H9 (cell line): ENCODE results near the gene MIB2. TPM values are rescaled to one million over a fixed set of nuclear protein-coding genes. Genes with fewer than 3 reads are reported as not detected.

ENCODE experiments used
- DNase-seq: peaks from one replicate; pipeline ENCODE4 v3.0.0-alpha.2; 2017
- H2AFZ ChIP-seq: one replicate; pipeline ENCODE4 v1.6.1; 2013; ENCODE audit warnings: mild to moderate bottlenecking, low read length, control low read depth, moderate library complexity
- H2AK5ac ChIP-seq: 2 replicates; pipeline ENCODE4 v1.6.1; 2013; ENCODE audit warnings: low read length, control low read depth, mixed read lengths; ENCODE audit not compliant: insufficient read length
- H2BK120ac ChIP-seq: one replicate; pipeline ENCODE4 v1.6.1; 2013; ENCODE audit warnings: low read depth, mild to moderate bottlenecking, low read length, control low read depth, inconsistent platforms; ENCODE audit not compliant: poor library complexity, severe bottlenecking
- H2BK12ac ChIP-seq: 2 replicates; pipeline ENCODE4 v1.6.1; 2013; ENCODE audit warnings: low read length, control low read depth, mixed read lengths, low read depth; ENCODE audit not compliant: insufficient read length
- H2BK15ac ChIP-seq: 2 replicates; pipeline ENCODE4 v1.6.1; 2013; ENCODE audit warnings: low read depth, low read length, control low read depth
- H2BK20ac ChIP-seq: one replicate; pipeline ENCODE4 v1.6.1; 2013; ENCODE audit warnings: low read depth, mild to moderate bottlenecking, low read length, control low read depth, inconsistent platforms; ENCODE audit not compliant: poor library complexity, severe bottlenecking
- H2BK5ac ChIP-seq: 2 replicates; pipeline ENCODE4 v1.6.1; 2013; ENCODE audit warnings: low read length, control low read depth, mixed read lengths; ENCODE audit not compliant: insufficient read length
- H3K14ac ChIP-seq: 2 replicates; pipeline ENCODE4 v1.6.1; 2013; ENCODE audit warnings: low read length, control low read depth; ENCODE audit not compliant: insufficient read depth
- H3K18ac ChIP-seq: 2 replicates; pipeline ENCODE4 v1.6.1; 2013; ENCODE audit warnings: low read depth, mild to moderate bottlenecking, mixed read lengths, low read length, control low read depth; ENCODE audit not compliant: insufficient read length
- H3K23ac ChIP-seq: 2 replicates; pipeline ENCODE4 v1.6.1; 2013; ENCODE audit warnings: low read length, control low read depth, mixed read lengths, low read depth; ENCODE audit not compliant: insufficient read length
- H3K23me2 ChIP-seq: 2 replicates; pipeline ENCODE4 v1.6.1; 2013; ENCODE audit warnings: low read depth, mild to moderate bottlenecking, mixed read lengths, low read length, control low read depth; ENCODE audit not compliant: insufficient read length, poor library complexity, severe bottlenecking
- H3K27ac ChIP-seq: 2 replicates; pipeline ENCODE4 v1.5.1; 2013; ENCODE audit warnings: low read length, control low read depth, mixed read lengths, low read depth; ENCODE audit not compliant: insufficient read length
- H3K27me3 ChIP-seq: 2 replicates; pipeline ENCODE4 v1.6.1; 2013; ENCODE audit warnings: low read length, control low read depth, inconsistent platforms; ENCODE audit not compliant: insufficient read depth
- H3K4ac ChIP-seq: 2 replicates; pipeline ENCODE4 v1.6.1; 2013; ENCODE audit warnings: low read depth, mild to moderate bottlenecking, control low read depth, inconsistent platforms, low read length, moderate library complexity
- H3K4me1 ChIP-seq: 2 replicates; pipeline ENCODE4 v1.6.1; 2013; ENCODE audit warnings: low read length, control low read depth, inconsistent platforms; ENCODE audit not compliant: insufficient read depth
- H3K4me2 ChIP-seq: 2 replicates; pipeline ENCODE4 v1.6.1; 2013; ENCODE audit warnings: low read length, control low read depth, mixed read lengths; ENCODE audit not compliant: insufficient read length, insufficient read depth
- H3K56ac ChIP-seq: 2 replicates; pipeline ENCODE4 v1.6.1; 2013; ENCODE audit warnings: low read depth, mild to moderate bottlenecking, mixed read lengths, low read length, control low read depth; ENCODE audit not compliant: insufficient read length
- H3K79me1 ChIP-seq: 2 replicates; pipeline ENCODE4 v1.6.1; 2013; ENCODE audit warnings: low read depth, mild to moderate bottlenecking, moderate library complexity, low read length, control low read depth, inconsistent platforms; ENCODE audit not compliant: insufficient read depth, poor library complexity, severe bottlenecking
- H3K79me2 ChIP-seq: 2 replicates; pipeline ENCODE4 v1.6.1; 2013; ENCODE audit warnings: low read length, control low read depth, inconsistent platforms; ENCODE audit not compliant: insufficient read depth
- H3K9ac ChIP-seq: 2 replicates; pipeline ENCODE4 v1.6.1; 2013; ENCODE audit warnings: low read length, control low read depth, mixed read lengths; ENCODE audit not compliant: insufficient read length; ENCODE audit errors: extremely low read depth
- H3K9me3 ChIP-seq: one replicate; pipeline ENCODE4 v1.6.1; 2013; ENCODE audit warnings: low read depth, low read length, inconsistent platforms; ENCODE audit not compliant: control insufficient read depth
- H3T11ph ChIP-seq: one replicate; pipeline ENCODE4 v1.6.1; 2013; ENCODE audit warnings: mild to moderate bottlenecking, low read length, control low read depth, inconsistent platforms
- H4K20me1 ChIP-seq: one replicate; pipeline ENCODE4 v1.6.1; 2013; ENCODE audit not compliant: control insufficient read depth, insufficient read length, insufficient read depth
- H4K5ac ChIP-seq: 2 replicates; pipeline ENCODE4 v1.6.1; 2013; ENCODE audit warnings: low read depth, mild to moderate bottlenecking, mixed read lengths, low read length, control low read depth; ENCODE audit not compliant: insufficient read length
- H4K8ac ChIP-seq: replicated peaks from 2 replicates; pipeline ENCODE4 v1.6.1; 2013; ENCODE audit warnings: low read length, control low read depth, mixed read lengths, low read depth; ENCODE audit not compliant: insufficient read length
- H4K91ac ChIP-seq: 2 replicates; pipeline ENCODE4 v1.6.1; 2013; ENCODE audit warnings: low read depth, mild to moderate bottlenecking, moderate library complexity, mixed read lengths, low read length, control low read depth; ENCODE audit not compliant: insufficient read length
- H3K27ac Mint-ChIP-seq, 3 experiments: 2 replicates in 2 of 3; 3 replicates in 1 of 3; pipeline ENCODE4 v1.8.0; 2020 to 2021; ENCODE audit warnings: mixed read lengths in 3 of 3, mild to moderate bottlenecking in 1 of 3, moderate library complexity in 1 of 3
- H3K27me3 Mint-ChIP-seq: 2 replicates; pipeline ENCODE4 v1.8.0; 2021; ENCODE audit warnings: low read depth, mild to moderate bottlenecking, moderate library complexity, mixed read lengths
- H3K36me3 Mint-ChIP-seq, 3 experiments: 2 replicates in 2 of 3; 3 replicates in 1 of 3; pipeline ENCODE4 v1.8.0; 2020 to 2021; ENCODE audit warnings: low read depth in 3 of 3, mixed read lengths in 3 of 3; ENCODE audit not compliant: insufficient read depth in 1 of 3
- H3K4me1 Mint-ChIP-seq, 2 experiments: 2 replicates each; pipeline ENCODE4 v1.8.0; 2020; ENCODE audit warnings: mixed read lengths in 2 of 2
- H3K4me3 Mint-ChIP-seq, 2 experiments: 2 replicates in 1 of 2; 3 replicates in 1 of 2; pipeline ENCODE4 v1.8.0; 2020 to 2021; ENCODE audit warnings: mild to moderate bottlenecking in 2 of 2, mixed read lengths in 2 of 2, moderate library complexity in 1 of 2
- H3K9me3 Mint-ChIP-seq, 2 experiments: 2 replicates in 1 of 2; 3 replicates in 1 of 2; pipeline ENCODE4 v1.8.0; 2020; ENCODE audit warnings: mild to moderate bottlenecking in 2 of 2, mixed read lengths in 2 of 2, moderate library complexity in 1 of 2
- CTCF ChIP-seq: fragments of 200-600 bp; sonication (generic); conservative IDR thresholded peaks from 3 replicates; pipeline ENCODE4 v1.8.0; 2021; ENCODE audit warnings: antibody characterized with exemption, mild to moderate bottlenecking
- WGBS: extraction: QIAGEN DNeasy Blood & Tissue Kit; methylation state at CpG from one replicate; pipeline ENCODE4 v1.1.7; 2013; ENCODE audit warnings: missing lambda C conversion rate, low lambda C conversion rate, mixed read lengths; ENCODE audit not compliant: insufficient read length; ENCODE audit errors: extremely low coverage; 5-methylcytosine and 5-hydroxymethylcytosine counted together
- total RNA-seq: library from RNA; stranded (reverse); gene quantifications from 2 replicates; pipeline ENCODE4 v1.2.1, GENCODE V29; 2021

Gene MIB2
- total RNA-seq, 1 experiment from 2014 or later, result 77.8 TPM

- H3K4me2 ChIP-seq, result no peak overlapping the region
- H2BK15ac ChIP-seq, result no peak overlapping the region
- no peak overlapping the region for H3K56ac ChIP-seq
- Mint-ChIP-seq H3K9me3 (no peaks in the 10 kb centered on the region), H3K36me3 (peaks cover 27 to 64% (median 55%) of the 10 kb centered on the region in 3 experiments), H3K4me3 (no peak overlapping the region), H3K27me3 (no peaks in the 10 kb centered on the region), H3K4me1 (peaks cover 19% of the 10 kb centered on the region in 2 experiments), H3K27ac (peak overlapping the region; percentile 44 to 68 (median 63); a peak in 3 of 7 replicates)
- WGBS, result no CpG with 5 or more reads among the region's 10 CpGs
- no peak for DNase-seq
- no peak overlapping the region for H3K4ac ChIP-seq
- peak overlapping the region; percentile 16 for H3K27ac ChIP-seq
- no peak overlapping the region for H3T11ph ChIP-seq
- TF ChIP-seq CTCF, result peak; percentile 15; the same call in 1 of the 3 replicates
- no peaks in the 10 kb centered on the region for H3K9me3 ChIP-seq
- no peak overlapping the region for H2BK120ac ChIP-seq
- H4K5ac ChIP-seq, result no peak overlapping the region
- peaks cover 60% of the 10 kb centered on the region for H3K79me2 ChIP-seq
- peaks cover 3% of the 10 kb centered on the region for H4K20me1 ChIP-seq
- H3K23me2 ChIP-seq, result no peaks in the 10 kb centered on the region
- H2BK20ac ChIP-seq, result no peak overlapping the region
- H3K14ac ChIP-seq, result no peak overlapping the region
- no peak overlapping the region for H2AFZ ChIP-seq
- H4K91ac ChIP-seq, result no peak overlapping the region
- H3K79me1 ChIP-seq, result peaks cover 9% of the 10 kb centered on the region
- no peak overlapping the region for H2BK5ac ChIP-seq
- no peak overlapping the region for H4K8ac ChIP-seq
- H2BK12ac ChIP-seq, result no peak overlapping the region
- H3K27me3 ChIP-seq, result no peaks in the 10 kb centered on the region
- H3K18ac ChIP-seq, result no peak overlapping the region
- no peaks in the 10 kb centered on the region for H3K4me1 ChIP-seq
- H3K9ac ChIP-seq, result no peak overlapping the region
- no peak overlapping the region for H2AK5ac ChIP-seq
- H3K23ac ChIP-seq, result no peak overlapping the region
Observed at GRCh38 chr1:1567891-1568291, 47.4 kb upstream of the MIB2 start.
